Prostate gland (tissue), 2 donors: ENCODE results near the gene SAYSD1. TPM values are rescaled to one million over a fixed set of nuclear protein-coding genes. Genes with fewer than 3 reads are reported as not detected.

ENCODE experiments used
- DNase-seq: peaks from one replicate; pipeline ENCODE4 v3.0.0-alpha.2; 2019; ENCODE audit warnings: low spot score
- H3K27ac ChIP-seq, 2 donors: fragments of 200-600 bp; sonication (generic); 2 replicates each; pipeline ENCODE4 v1.5.1; 2017 to 2019
- H3K27me3 ChIP-seq: fragments of 200-600 bp; sonication (generic); replicated peaks from 2 replicates; pipeline ENCODE4 v1.5.1; 2019; ENCODE audit not compliant: insufficient read depth
- H3K36me3 ChIP-seq, 2 donors: fragments of 200-600 bp; sonication (generic); 1 replicate in 1 of 2; 2 replicates in 1 of 2; pipeline versions ENCODE4 v1.5.1 to v1.8.1; 2017 to 2019
- H3K4me1 ChIP-seq: fragments of 200-600 bp; sonication (generic); replicated peaks from 2 replicates; pipeline ENCODE4 v1.5.1; 2019
- H3K4me3 ChIP-seq, 2 donors: fragments of 200-600 bp; sonication (generic); 2 replicates each; pipeline ENCODE4 v1.5.1; 2017 to 2019
- H3K9me3 ChIP-seq: fragments of 200-600 bp; sonication (generic); 2 replicates; pipeline ENCODE4 v1.5.1; 2017
- CTCF ChIP-seq, 4 experiments: fragments of 200-600 bp in 2 of 4; fragments of 450-650 bp in 2 of 4; sonication (generic) in 2 of 4; IDR thresholded peaks; 1 replicate in 3 of 4; 2 replicates in 1 of 4; pipeline ENCODE4 v1.5.1; 2016 to 2019; ENCODE audit warnings: antibody characterized with exemption in 4 of 4, mild to moderate bottlenecking in 2 of 4, moderate library complexity in 2 of 4
- POLR2A ChIP-seq: fragments of 450-650 bp; IDR thresholded peaks from one replicate; pipeline ENCODE4 v1.6.1; 2016; ENCODE audit warnings: antibody characterized with exemption, mild to moderate bottlenecking
- POLR2AphosphoS5 ChIP-seq: sonication (generic); formaldehyde crosslinking; IDR thresholded peaks from one replicate; pipeline ENCODE4 v1.6.1; 2017; ENCODE audit warnings: antibody characterized with exemption
- WGBS: methylation state at CpG from one replicate; pipeline ENCODE4 v1.1.5; 2018; 5-methylcytosine and 5-hydroxymethylcytosine counted together
- intact Hi-C: fragments of 100-400 bp; cut with DNase I; formaldehyde crosslinking; loops from one replicate; pipeline ENCODE4 v1.14.2; 2022
- total RNA-seq, 2 donors: library from RNA; depleted of rRNA; stranded (reverse); fragments of >200 nt; gene quantifications; one replicate each; pipeline ENCODE4 v1.1.0, GENCODE V29; 2016

SAYSD1 gene
- total RNA-seq, 2 donors from 2014 or later, result 23.8 to 25.4 TPM

- DNase-seq, result no peak
- Histone ChIP-seq H3K36me3 (no peaks in the 10 kb centered on the region), H3K4me1 (no peaks in the 10 kb centered on the region), H3K27me3 (no peaks in the 10 kb centered on the region), H3K27ac (no peak overlapping the region), H3K9me3 (no peaks in the 10 kb centered on the region), H3K4me3 (no peak overlapping the region)
- TF ChIP-seq POLR2AphosphoS5 (no peak), CTCF (IDR thresholded peaks at IDR 0.05) (no peak), POLR2A (no peak)
- 84% methylated on average over 6 of the region's 6 CpGs for WGBS
- intact Hi-C loops, result no loop called here
Measured at GRCh38 chr6:39153766-39154397, 38.9 kb upstream of the SAYSD1 start.

- H3K27ac ChIP-seq, result no peak overlapping the region
- WGBS, result 61% methylated on average over 5 of the region's 5 CpGs
Measured at GRCh38 chr6:39152262-39152661, 37.3 kb upstream of the SAYSD1 start.

GRCh38 chr6:39151211-39151610 lies 36.2 kb upstream of the SAYSD1 start:
- intact Hi-C loops, result no loop called here
- H3K36me3 ChIP-seq, result no peaks in the 10 kb centered on the region
- H3K27ac ChIP-seq, result no peak overlapping the region
- 30% methylated on average over 3 of the region's 3 CpGs for WGBS
- no peak for DNase-seq
- no peak overlapping the region for H3K4me3 ChIP-seq
- TF ChIP-seq POLR2A (no peak), POLR2AphosphoS5 (no peak), CTCF (IDR thresholded peaks at IDR 0.05) (no peak)
- H3K27me3 ChIP-seq, result no peaks in the 10 kb centered on the region
- H3K4me1 ChIP-seq, result no peaks in the 10 kb centered on the region
- H3K9me3 ChIP-seq, result no peaks in the 10 kb centered on the region

More at GRCh38 chr6:39152262-39152661, 37.3 kb upstream of the SAYSD1 start:
- no peak for TF ChIP-seq POLR2AphosphoS5
- no peak for TF ChIP-seq POLR2A
- no peak for TF ChIP-seq CTCF (IDR thresholded peaks at IDR 0.05)
- no peaks in the 10 kb centered on the region for H3K27me3 ChIP-seq
- no peak for DNase-seq
- no peaks in the 10 kb centered on the region for H3K9me3 ChIP-seq
- intact Hi-C loops, result no loop called here
- no peak overlapping the region for H3K4me3 ChIP-seq
- H3K4me1 ChIP-seq, result no peaks in the 10 kb centered on the region
- no peaks in the 10 kb centered on the region for H3K36me3 ChIP-seq

- TF ChIP-seq POLR2A (no peak), POLR2AphosphoS5 (no peak), CTCF (IDR thresholded peaks at IDR 0.05) (no peak)
- Histone ChIP-seq H3K4me1 (no peaks in the 10 kb centered on the region), H3K36me3 (no peaks in the 10 kb centered on the region), H3K27me3 (no peaks in the 10 kb centered on the region), H3K27ac (no peak overlapping the region), H3K4me3 (no peak overlapping the region), H3K9me3 (no peaks in the 10 kb centered on the region)
- intact Hi-C loops, result no loop called here
- DNase-seq, result no peak
- 89% methylated on average over 1 of the region's 1 CpG for WGBS
Measured at GRCh38 chr6:39144481-39145173, 29.6 kb upstream of the SAYSD1 start.
